Stimulated activated CD4-positive, alpha-beta T cell treated with anti-CD3 and anti-CD28 coated beads, Interleukin-1b, Interleukin-23, amount 100 ng/mL, for 4 hours (primary cell): Measurements from ENCODE around the gene CSF3R.
"Not testable (repeated sequence)": the region's sequence is repeated elsewhere in the genome, so short reads cannot be mapped to it uniquely, and the experiment has no call there.

Experiments
- DNase-seq, 2 donors: peaks; one replicate each; pipeline ENCODE4 v3.0.0-alpha.2; 2020; ENCODE audit warnings: low read depth in 2 of 2

CSF3R gene

GRCh38 chr1:36513676-36514473 is 31.2 kb upstream of the CSF3R start:
- DNase-seq = no peak

- no peak for DNase-seq
Observed at GRCh38 chr1:36512842-36513241, 30.1 kb upstream of the CSF3R start.

- DNase-seq = no peak
Observed at GRCh38 chr1:36511804-36512798, 29.4 kb upstream of the CSF3R start.

- DNase-seq = not testable (repeated sequence)
Observed at GRCh38 chr1:36511220-36511619, 28.5 kb upstream of the CSF3R start.

- DNase-seq = no peak
Observed at GRCh38 chr1:36510418-36510817, 27.7 kb upstream of the CSF3R start.

GRCh38 chr1:36508257-36508656 is 25.5 kb upstream of the CSF3R start:
- no peak for DNase-seq

- no peak for DNase-seq
Observed at GRCh38 chr1:36506276-36506920, 23.7 kb upstream of the CSF3R start.

- no peak for DNase-seq
Observed at GRCh38 chr1:36503733-36504132, 21.0 kb upstream of the CSF3R start.

GRCh38 chr1:36503159-36503558 is 20.4 kb upstream of the CSF3R start:
- no peak for DNase-seq

GRCh38 chr1:36502616-36503015 is 19.9 kb upstream of the CSF3R start:
- DNase-seq = no peak

- not testable (repeated sequence) for DNase-seq
Observed at GRCh38 chr1:36501911-36502310, 19.2 kb upstream of the CSF3R start.

- no peak for DNase-seq
Observed at GRCh38 chr1:36497207-36497606, 14.5 kb upstream of the CSF3R start.

GRCh38 chr1:36494971-36495370 is 12.3 kb upstream of the CSF3R start:
- no peak for DNase-seq

GRCh38 chr1:36493524-36493923 is 10.8 kb upstream of the CSF3R start:
- DNase-seq = no peak

- no peak for DNase-seq
Observed at GRCh38 chr1:36492491-36492890, 9.8 kb upstream of the CSF3R start.

GRCh38 chr1:36489258-36490051 is 6.7 kb upstream of the CSF3R start:
- not testable (repeated sequence) for DNase-seq

- no peak for DNase-seq
Observed at GRCh38 chr1:36487906-36488305, 5.2 kb upstream of the CSF3R start.

- DNase-seq = not testable (repeated sequence)
Observed at GRCh38 chr1:36487336-36487725, 4.6 kb upstream of the CSF3R start.

GRCh38 chr1:36486439-36487335 is 4.0 kb upstream of the CSF3R start:
- DNase-seq = no peak

GRCh38 chr1:36486093-36486438 is 3.4 kb upstream of the CSF3R start:
- no peak for DNase-seq
